Activated CD4-positive, alpha-beta T cell treated with anti-CD3 and anti-CD28 coated beads for 36 hours (primary cell): ENCODE data around the gene ANKRD62. TPM values are rescaled to one million over a fixed set of nuclear protein-coding genes. Genes with fewer than 3 reads are reported as not detected.

ENCODE experiments used
- ATAC-seq: fragments of 200-7000 bp; cut with Tn5 transposase; one replicate; pipeline ENCODE4 v1.10.0; 2021; ENCODE audit warnings: mild to moderate bottlenecking, moderate library complexity
- CTCF ChIA-PET: fragments of 350-600 bp; sonication (Branson Sonifier 250); formaldehyde crosslinking; loops from one replicate; lab custom pipeline; 2021; ENCODE audit warnings: antibody characterized with exemption; lab: Charles Lee
- POLR2A ChIA-PET: fragments of 350-600 bp; sonication (Branson Sonifier 250); formaldehyde crosslinking; loops from one replicate; lab custom pipeline; 2021; ENCODE audit warnings: antibody characterized with exemption, inconsistent platforms; lab: Charles Lee
- DNase-seq: peaks from one replicate; pipeline ENCODE4 v3.0.0-alpha.2; 2020
- H3K27ac Mint-ChIP-seq: one replicate; pipeline ENCODE4 v1.8.0; 2021; ENCODE audit warnings: mixed read lengths
- H3K27me3 Mint-ChIP-seq: one replicate; pipeline ENCODE4 v1.8.0; 2021; ENCODE audit warnings: mixed read lengths
- H3K36me3 Mint-ChIP-seq: one replicate; pipeline ENCODE4 v1.8.0; 2021; ENCODE audit warnings: low read depth, mixed read lengths
- H3K4me1 Mint-ChIP-seq: one replicate; pipeline ENCODE4 v1.8.0; 2021; ENCODE audit warnings: mixed read lengths
- H3K4me3 Mint-ChIP-seq: one replicate; pipeline ENCODE4 v1.8.0; 2021; ENCODE audit warnings: mild to moderate bottlenecking, moderate library complexity, mixed read lengths
- H3K9me3 Mint-ChIP-seq: one replicate; pipeline ENCODE4 v1.8.0; 2021; ENCODE audit warnings: low read depth, mixed read lengths
- intact Hi-C, 2 experiments: fragments of 100-400 bp; cut with DNase I in 1 of 2; cut with micrococcal nuclease in 1 of 2; formaldehyde crosslinking; loops; one replicate each; pipeline versions ENCODE4 v1.14.2 to v1.15.1; 2022 to 2024; cut with DNase I, micrococcal nuclease
- total RNA-seq, 2 experiments: library from RNA; stranded (reverse); gene quantifications; one replicate each; pipeline ENCODE4 v1.2.3, GENCODE V29; 2021

The ANKRD62 gene
- total RNA-seq, 2 experiments from 2014 or later, result not detected

- Mint-ChIP-seq H3K27me3 (no peaks in the 10 kb centered on the region), H3K4me1 (no peaks in the 10 kb centered on the region), H3K36me3 (no peaks in the 10 kb centered on the region), H3K9me3 (no peaks in the 10 kb centered on the region), H3K27ac (no peak overlapping the region), H3K4me3 (no peak overlapping the region)
- ATAC-seq (no peak), DNase-seq (no peak)
- ChIA-PET POLR2A (no interaction called here), CTCF (no interaction called here)
- intact Hi-C loops, result no loop called here
Observed at GRCh38 chr18:12087471-12088025, 6.1 kb upstream of the ANKRD62 start.

DNA sequence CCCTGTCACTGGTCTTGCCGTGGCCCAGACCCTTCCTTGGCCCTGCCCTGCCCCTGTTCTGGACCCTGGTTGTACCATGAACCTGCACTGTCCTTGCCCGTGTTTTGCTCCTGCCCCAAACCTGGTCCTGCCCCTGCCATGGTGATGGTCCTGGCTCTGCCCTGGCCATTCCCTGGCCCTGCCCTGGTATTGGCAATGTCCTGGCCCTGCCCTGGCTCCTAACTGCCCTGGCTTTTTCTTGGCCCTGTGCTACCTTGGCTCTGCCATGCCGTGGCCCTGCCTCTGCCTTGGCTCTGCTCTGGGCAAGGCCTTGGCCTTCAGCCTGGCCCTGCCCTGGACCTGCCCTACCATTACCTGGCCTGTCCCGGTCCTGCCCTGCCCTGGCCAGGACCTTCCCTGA, 5.5 kb upstream of the ANKRD62 start:
- no peak for ATAC-seq
- no peaks in the 10 kb centered on the region for H3K27me3 Mint-ChIP-seq
- no peak overlapping the region for H3K27ac Mint-ChIP-seq
- DNase-seq, result no peak
- H3K36me3 Mint-ChIP-seq, result no peaks in the 10 kb centered on the region
- intact Hi-C loops, result no loop called here
- ChIA-PET POLR2A (no interaction called here), CTCF (no interaction called here)
- H3K4me3 Mint-ChIP-seq, result no peak overlapping the region
- H3K4me1 Mint-ChIP-seq, result no peaks in the 10 kb centered on the region
- H3K9me3 Mint-ChIP-seq, result no peaks in the 10 kb centered on the region

- H3K9me3 Mint-ChIP-seq, result peaks cover 2% of the 10 kb centered on the region
- no peaks in the 10 kb centered on the region for H3K4me1 Mint-ChIP-seq
- DNase-seq (no peak), ATAC-seq (no peak)
- H3K27me3 Mint-ChIP-seq, result peaks cover under 1% of the 10 kb centered on the region
- ChIA-PET CTCF (no interaction called here), POLR2A (no interaction called here)
- intact Hi-C loops, result no loop called here
- H3K36me3 Mint-ChIP-seq, result no peaks in the 10 kb centered on the region
- H3K4me3 Mint-ChIP-seq, result no peak overlapping the region
- no peak overlapping the region for H3K27ac Mint-ChIP-seq
Observed at GRCh38 chr18:12088731-12089375, 4.8 kb upstream of the ANKRD62 start.

DNA sequence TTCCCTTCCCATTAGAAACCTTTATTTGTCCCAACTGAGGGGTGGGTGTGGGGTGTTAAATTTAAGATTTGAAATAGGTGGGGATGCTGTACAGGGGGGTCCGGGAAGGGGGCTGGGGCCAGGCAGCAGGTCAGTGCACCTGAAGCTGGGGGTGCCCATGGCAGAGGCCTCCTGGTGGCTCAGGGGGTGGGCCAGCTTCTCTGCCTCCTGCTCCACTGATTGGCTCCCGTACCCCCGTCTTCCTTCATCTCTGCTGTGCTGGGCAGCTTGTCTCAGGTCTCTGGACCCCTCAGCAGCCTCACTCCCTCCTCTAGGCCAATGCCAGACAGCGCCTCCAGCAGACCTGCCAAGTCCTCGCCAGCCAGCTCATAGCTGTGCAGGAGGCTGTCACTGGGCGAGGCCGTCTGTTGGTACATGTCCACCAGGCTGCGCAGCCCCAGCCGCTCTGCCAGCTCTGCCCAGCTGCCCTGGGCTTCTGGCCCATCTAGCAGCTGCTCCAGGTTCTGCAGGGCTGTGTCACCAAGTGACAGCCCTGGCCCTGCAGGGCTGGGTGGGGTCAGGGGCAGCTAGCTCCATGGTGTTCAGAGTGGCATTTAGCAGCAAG, 2.0 kb upstream of the ANKRD62 start:
- no peak for ATAC-seq
- no peak for DNase-seq
- CTCF ChIA-PET, result interaction anchor here (0.7 kb wide), 1 partner anchor 513 kb away, joined by 3 read pairs; no protein-coding TSS in a partner anchor
- POLR2A ChIA-PET, result no interaction called here
- no peaks in the 10 kb centered on the region for H3K4me1 Mint-ChIP-seq
- H3K27ac Mint-ChIP-seq, result no peak overlapping the region
- H3K4me3 Mint-ChIP-seq, result no peak overlapping the region
- intact Hi-C loops, result loop anchor here (1.0 to 10.0 kb wide), 2 partner anchors 143 to 146 kb away; no protein-coding TSS in a partner anchor
- peaks cover 3% of the 10 kb centered on the region for H3K9me3 Mint-ChIP-seq
- H3K27me3 Mint-ChIP-seq, result peaks cover 6% of the 10 kb centered on the region
- no peaks in the 10 kb centered on the region for H3K36me3 Mint-ChIP-seq

DNA sequence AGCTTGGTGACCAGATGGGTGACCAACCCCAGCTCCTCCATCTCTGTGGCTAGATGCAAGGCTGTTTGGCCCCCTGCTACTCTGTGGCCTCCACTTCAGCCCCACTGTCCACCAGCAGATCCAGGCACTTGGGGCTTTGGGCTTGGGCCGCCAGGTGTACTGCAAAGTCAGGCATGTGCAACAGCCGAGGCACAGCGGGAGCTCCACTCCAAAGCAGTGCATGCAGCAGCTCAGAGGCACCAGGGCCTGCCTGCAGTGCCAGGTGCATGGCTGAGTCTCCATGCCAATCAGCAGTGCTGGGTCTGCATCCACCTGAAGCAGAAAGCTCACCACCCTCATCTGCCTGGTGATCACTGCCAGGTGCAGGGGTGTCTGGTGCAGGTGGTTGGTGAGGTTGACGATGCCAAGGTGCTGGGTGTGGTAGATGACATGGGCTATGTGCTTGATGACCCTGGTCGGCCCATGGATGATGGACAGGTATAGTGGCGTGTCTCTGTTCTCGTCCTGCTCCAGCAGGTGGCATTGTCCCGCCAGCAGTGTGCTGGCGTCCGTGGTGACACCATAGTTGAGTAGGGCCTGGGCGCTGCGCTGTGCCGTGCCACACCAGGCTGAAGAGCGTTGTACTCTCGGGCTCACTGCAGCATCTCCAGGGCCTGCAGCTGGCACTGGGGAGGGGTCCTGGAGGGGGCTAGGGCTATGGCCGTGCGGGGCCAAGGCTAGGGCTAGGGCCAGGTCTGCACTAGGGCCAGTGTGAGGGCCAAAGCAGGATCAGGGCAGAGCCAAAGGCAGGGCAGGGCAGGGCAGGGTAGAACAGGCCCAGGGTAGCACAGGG, 1.0 kb upstream of the ANKRD62 start:
- ChIA-PET CTCF (no interaction called here), POLR2A (no interaction called here)
- no peak overlapping the region for H3K27ac Mint-ChIP-seq
- no peak overlapping the region for H3K4me3 Mint-ChIP-seq
- DNase-seq (peak; percentile 31), ATAC-seq (peak; percentile 63)
- peaks cover 6% of the 10 kb centered on the region for H3K27me3 Mint-ChIP-seq
- intact Hi-C loops, result loop anchor here (1.0 to 10.0 kb wide), 2 partner anchors 142 to 145 kb away; no protein-coding TSS in a partner anchor
- no peaks in the 10 kb centered on the region for H3K4me1 Mint-ChIP-seq
- no peaks in the 10 kb centered on the region for H3K36me3 Mint-ChIP-seq
- peaks cover 3% of the 10 kb centered on the region for H3K9me3 Mint-ChIP-seq

DNA sequence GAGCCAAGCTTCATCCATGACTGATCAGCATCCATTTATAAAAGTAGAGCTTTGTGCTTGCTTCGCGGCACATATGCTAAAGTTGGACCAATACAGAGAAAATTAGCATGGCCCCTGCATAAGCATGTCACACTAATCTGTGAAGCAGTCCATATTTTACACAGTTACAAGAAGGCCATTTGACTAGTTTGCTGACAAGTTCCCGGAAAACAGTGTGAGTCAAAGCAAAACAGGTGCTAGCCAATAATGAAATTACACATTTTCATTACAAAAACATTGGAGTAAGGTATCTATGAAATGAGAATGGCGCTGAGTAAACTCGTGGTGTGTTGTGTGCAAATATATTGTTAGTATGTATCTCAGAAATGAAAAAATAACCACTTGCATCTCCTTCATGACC, 4.7 kb downstream of the ANKRD62 start:
- CTCF ChIA-PET, result interaction anchor here (0.6 kb wide), 1 partner anchor 674 kb away, joined by 3 read pairs; no protein-coding TSS in a partner anchor
- Mint-ChIP-seq H3K4me3 (no peak overlapping the region), H3K27ac (no peak overlapping the region), H3K4me1 (peaks cover 7% of the 10 kb centered on the region), H3K9me3 (peaks cover 3% of the 10 kb centered on the region), H3K27me3 (peaks cover 17% of the 10 kb centered on the region), H3K36me3 (no peaks in the 10 kb centered on the region)
- DNase-seq (no peak), ATAC-seq (peak; percentile 83)
- intact Hi-C loops, result loop anchor here in 1 of 2 experiments (10.0 kb wide), 1 partner anchor 136 kb away; no protein-coding TSS in a partner anchor
- POLR2A ChIA-PET, result no interaction called here

GRCh38 chr18:12099160-12099559, 5.5 kb downstream of the ANKRD62 start:
- Mint-ChIP-seq H3K27me3 (peaks cover 14% of the 10 kb centered on the region), H3K4me1 (peaks cover 7% of the 10 kb centered on the region), H3K36me3 (no peaks in the 10 kb centered on the region), H3K4me3 (no peak overlapping the region), H3K27ac (no peak overlapping the region), H3K9me3 (no peaks in the 10 kb centered on the region)
- CTCF ChIA-PET, result interaction anchor here (0.6 kb wide), 1 partner anchor 675 kb away, joined by 3 read pairs; no protein-coding TSS in a partner anchor
- POLR2A ChIA-PET, result no interaction called here
- intact Hi-C loops, result loop anchor here in 1 of 2 experiments (10.0 kb wide), 1 partner anchor 136 kb away; no protein-coding TSS in a partner anchor
- DNase-seq (no peak), ATAC-seq (no peak)

- Mint-ChIP-seq H3K9me3 (no peaks in the 10 kb centered on the region), H3K36me3 (no peaks in the 10 kb centered on the region), H3K4me3 (no peak overlapping the region), H3K27ac (no peak overlapping the region), H3K4me1 (peaks cover 7% of the 10 kb centered on the region), H3K27me3 (peaks cover 22% of the 10 kb centered on the region)
- intact Hi-C loops, result no loop called here
- POLR2A ChIA-PET, result no interaction called here
- ATAC-seq, result no peak
- no peak for DNase-seq
- CTCF ChIA-PET, result no interaction called here
Observed at GRCh38 chr18:12101266-12101665, 7.6 kb downstream of the ANKRD62 start.

GRCh38 chr18:12102136-12102842, 8.6 kb downstream of the ANKRD62 start:
- intact Hi-C loops, result no loop called here
- peaks cover 30% of the 10 kb centered on the region for H3K27me3 Mint-ChIP-seq
- ATAC-seq (no peak), DNase-seq (no peak)
- no peak overlapping the region for H3K27ac Mint-ChIP-seq
- ChIA-PET POLR2A (no interaction called here), CTCF (no interaction called here)
- H3K36me3 Mint-ChIP-seq, result no peaks in the 10 kb centered on the region
- H3K4me1 Mint-ChIP-seq, result peaks cover 7% of the 10 kb centered on the region
- no peak overlapping the region for H3K4me3 Mint-ChIP-seq
- H3K9me3 Mint-ChIP-seq, result no peaks in the 10 kb centered on the region

GRCh38 chr18:12106471-12106870, 12.8 kb downstream of the ANKRD62 start:
- ATAC-seq, result no peak
- no peaks in the 10 kb centered on the region for H3K9me3 Mint-ChIP-seq
- H3K27ac Mint-ChIP-seq, result no peak overlapping the region
- no peaks in the 10 kb centered on the region for H3K4me1 Mint-ChIP-seq
- ChIA-PET CTCF (interaction anchor here (0.7 kb wide), 1 partner anchor 373 kb away, joined by 3 read pairs; no protein-coding TSS in a partner anchor), POLR2A (no interaction called here)
- intact Hi-C loops, result no loop called here
- H3K36me3 Mint-ChIP-seq, result no peaks in the 10 kb centered on the region
- no peak overlapping the region for H3K4me3 Mint-ChIP-seq
- peaks cover 36% of the 10 kb centered on the region for H3K27me3 Mint-ChIP-seq
- no peak for DNase-seq

GRCh38 chr18:12109836-12110235, 16.2 kb downstream of the ANKRD62 start:
- Mint-ChIP-seq H3K36me3 (no peaks in the 10 kb centered on the region), H3K4me1 (no peaks in the 10 kb centered on the region), H3K4me3 (no peak overlapping the region), H3K27me3 (peaks cover 30% of the 10 kb centered on the region), H3K27ac (no peak overlapping the region), H3K9me3 (no peaks in the 10 kb centered on the region)
- ATAC-seq (no peak), DNase-seq (no peak)
- ChIA-PET CTCF (interaction anchor here (0.6 kb wide), 1 partner anchor 73 kb away, joined by 3 read pairs; no protein-coding TSS in a partner anchor), POLR2A (no interaction called here)
- intact Hi-C loops, result no loop called here
